Panc1 (cell line): ENCODE results near the gene CFAP20DC. TPM values are rescaled to one million over a fixed set of nuclear protein-coding genes. Genes with fewer than 3 reads are reported as not detected.
"Not testable (repeated sequence)": the region's sequence is repeated elsewhere in the genome, so short reads cannot be mapped to it uniquely, and the experiment has no call there.

Experiments used
- ATAC-seq: fragments of 200-7000 bp; cut with Tn5 transposase; 2 replicates; pipeline ENCODE4 v1.9.1; 2020; ENCODE audit warnings: mild to moderate bottlenecking, moderate library complexity
- BruUV-seq: library from RNA; stranded (reverse); fragments of 400-500 nt; replicated peaks from 2 replicates; lab custom pipeline; 2021; lab: Mats Ljungman, UMichigan
- CTCF ChIA-PET: fragments of 300-600 bp; sonication (Branson Sonifier 250); formaldehyde crosslinking; loops from one replicate; lab custom pipeline; 2022; ENCODE audit warnings: antibody characterized with exemption; lab: Charles Lee
- POLR2A ChIA-PET: fragments of 300-600 bp; sonication (Branson Sonifier 250); formaldehyde crosslinking; loops from one replicate; lab custom pipeline; 2022; ENCODE audit warnings: antibody characterized with exemption; lab: Charles Lee
- DNase-seq: peaks from one replicate; pipeline ENCODE4 v3.0.0-alpha.2; 2010; ENCODE audit warnings: low read depth, low spot score
- H3K27ac ChIP-seq: 2 replicates; pipeline ENCODE4 v1.5.1; 2011; ENCODE audit warnings: mild to moderate bottlenecking, low read length, inconsistent platforms
- H3K27me3 ChIP-seq: fragments of 200-500 bp; sonication (Bioruptor generic); 2 replicates; pipeline ENCODE4 v1.6.0; 2014; ENCODE audit warnings: low read length, inconsistent platforms; ENCODE audit not compliant: control insufficient read depth, insufficient read depth
- H3K36me3 ChIP-seq: fragments of 200-500 bp; sonication (Bioruptor generic); 2 replicates; pipeline ENCODE4 v1.5.1; 2014; ENCODE audit warnings: inconsistent platforms, mild to moderate bottlenecking, low read length, moderate library complexity; ENCODE audit not compliant: control insufficient read depth, insufficient read depth
- H3K4me1 ChIP-seq: 2 replicates; pipeline ENCODE4 v1.5.1; 2011; ENCODE audit warnings: inconsistent platforms, mild to moderate bottlenecking, low read length, moderate library complexity; ENCODE audit not compliant: control insufficient read depth, insufficient read depth
- H3K4me3 ChIP-seq, 2 experiments: 2 replicates each; pipeline ENCODE4 v1.5.1; 2011 to 2012; ENCODE audit warnings: low read depth in 2 of 2, low read length in 2 of 2, mild to moderate bottlenecking in 2 of 2, inconsistent platforms in 1 of 2, moderate library complexity in 1 of 2
- H3K9me3 ChIP-seq: fragments of 200-500 bp; sonication (Bioruptor generic); 2 replicates; pipeline ENCODE4 v1.5.1; 2014; ENCODE audit warnings: low read depth, mild to moderate bottlenecking, inconsistent platforms, low read length, moderate library complexity; ENCODE audit not compliant: control insufficient read depth, insufficient read depth
- CTCF ChIP-seq: fragments of 450-650 bp; IDR thresholded peaks from 2 replicates; pipeline ENCODE4 v1.5.1; 2017; ENCODE audit warnings: mild to moderate bottlenecking
- POLR2AphosphoS5 ChIP-seq: IDR thresholded peaks from 2 replicates; pipeline ENCODE4 v1.6.1; 2012; ENCODE audit warnings: mild to moderate bottlenecking, low read depth, low read length, moderate library complexity
- REST ChIP-seq, 2 experiments: IDR thresholded peaks; 2 replicates each; pipeline ENCODE4 v1.6.1; 2011 to 2012; ENCODE audit warnings: low read depth in 2 of 2, control low read depth in 1 of 2, low read length in 1 of 2, mild to moderate bottlenecking in 1 of 2, moderate library complexity in 1 of 2; ENCODE audit not compliant: insufficient read depth in 1 of 2
- SIN3A ChIP-seq: IDR thresholded peaks from 2 replicates; pipeline ENCODE4 v1.6.1; 2012; ENCODE audit warnings: low read depth, mild to moderate bottlenecking, low read length, moderate library complexity, borderline replicate concordance; ENCODE audit not compliant: insufficient read depth
- TCF7L2 ChIP-seq: IDR thresholded peaks from 2 replicates; pipeline ENCODE4 v1.6.1; 2011; ENCODE audit warnings: mild to moderate bottlenecking, low read depth, low read length, inconsistent platforms
- in situ Hi-C: cut with HindIII; loops from 2 replicates; pipeline ENCODE4 v1.10.0; 2016; ENCODE audit warnings: low sequenced_read_pairs, low pct_unique_long_range_greater_than_20kb
- intact Hi-C: fragments of 100-400 bp; cut with micrococcal nuclease; formaldehyde crosslinking; loops from one replicate; pipeline ENCODE4 v1.10.0; 2022; ENCODE audit not compliant: unreplicated experiment
- total RNA-seq: library from RNA; stranded (reverse); gene quantifications from one replicate; pipeline ENCODE4 v1.2.1, GENCODE V29; 2021; ENCODE audit not compliant: unreplicated experiment

Gene CFAP20DC
- total RNA-seq, 1 experiment from 2014 or later: 4.0 TPM

- ATAC-seq, H3K27me3 ChIP-seq, H3K9me3 ChIP-seq, BruUV-seq, H3K4me3 ChIP-seq, POLR2A ChIA-PET, DNase-seq, H3K27ac ChIP-seq, in situ Hi-C loops, H3K36me3 ChIP-seq, H3K4me1 ChIP-seq, CTCF ChIA-PET, intact Hi-C loops: not testable (repeated sequence)
Observed at GRCh38 chr3:59050811-59051414, 1.1 kb upstream of the CFAP20DC start.

GRCh38 chr3:59046839-59047238 lies 3.0 kb downstream of the CFAP20DC start:
- in situ Hi-C loops: no loop called here
- no peak overlapping the region for H3K4me3 ChIP-seq
- H3K27ac ChIP-seq: no peak overlapping the region
- ChIA-PET POLR2A (no interaction called here), CTCF (no interaction called here)
- H3K36me3 ChIP-seq: no peaks in the 10 kb centered on the region
- H3K4me1 ChIP-seq: peaks cover 7% of the 10 kb centered on the region
- ATAC-seq (no peak), DNase-seq (no peak)
- intact Hi-C loops: no loop called here
- H3K27me3 ChIP-seq: no peaks in the 10 kb centered on the region
- H3K9me3 ChIP-seq: no peaks in the 10 kb centered on the region
- no peak for TF ChIP-seq POLR2AphosphoS5
- no peak for TF ChIP-seq SIN3A
- TF ChIP-seq REST (IDR thresholded peaks at IDR 0.05; ENCODE audit: insufficient read depth in 1 of 2, low read depth in 2 of 2, low read length in 1 of 2): no peak
- no peak for TF ChIP-seq TCF7L2
- no peak for TF ChIP-seq CTCF
- no TSS peak for BruUV-seq

- no peak for ATAC-seq
- H3K27ac ChIP-seq: no peak overlapping the region
- in situ Hi-C loops: no loop called here
- no TSS peak for BruUV-seq
- H3K4me1 ChIP-seq: no peaks in the 10 kb centered on the region
- DNase-seq: no peak
- CTCF ChIA-PET: no interaction called here
- H3K36me3 ChIP-seq: no peaks in the 10 kb centered on the region
- TF ChIP-seq TCF7L2: no peak
- TF ChIP-seq SIN3A: no peak
- TF ChIP-seq CTCF: no peak
- no peak for TF ChIP-seq POLR2AphosphoS5
- TF ChIP-seq REST (IDR thresholded peaks at IDR 0.05; ENCODE audit: insufficient read depth in 1 of 2, low read depth in 2 of 2, low read length in 1 of 2): no peak
- H3K27me3 ChIP-seq: no peaks in the 10 kb centered on the region
- no peaks in the 10 kb centered on the region for H3K9me3 ChIP-seq
- H3K4me3 ChIP-seq: no peak overlapping the region
- intact Hi-C loops: no loop called here
- POLR2A ChIA-PET: no interaction called here
Observed at GRCh38 chr3:59043391-59043790, 6.4 kb downstream of the CFAP20DC start.
